ENCODE data around the gene DDX51.

DNA sequence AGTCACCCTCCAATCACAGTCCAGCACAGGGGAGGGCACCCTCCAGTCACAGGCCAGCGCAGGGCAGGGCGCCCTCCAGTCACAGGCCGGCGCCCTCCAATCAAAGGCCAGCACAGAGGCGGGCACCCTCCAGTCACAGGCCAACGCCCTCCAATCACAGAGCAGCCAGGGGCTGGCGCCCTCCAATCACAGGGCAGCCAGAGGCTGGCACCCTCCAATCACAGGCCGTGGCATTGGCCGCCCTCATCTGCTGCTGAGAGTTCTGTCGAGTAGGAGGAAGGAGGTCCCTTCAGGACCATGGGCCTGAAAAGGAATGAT, 26.6 kb downstream of the DDX51 start:
- TF ChIP-seq EZH2 (IDR thresholded peaks at IDR 0.05; ENCODE audit: insufficient read depth, poor library complexity, severe bottlenecking) (no peak), EZH2phosphoT487 (IDR thresholded peaks at IDR 0.05; ENCODE audit: insufficient read depth, low read depth) (no peak)
